NCI-H748 (cell line): ENCODE measurements around the gene PSMB5.

Source experiments
- DNase-seq: peaks from one replicate; lab custom pipeline; 2025; ENCODE audit not compliant: unreplicated experiment; lab: John Stamatoyannopoulos, UW

PSMB5 gene

DNA sequence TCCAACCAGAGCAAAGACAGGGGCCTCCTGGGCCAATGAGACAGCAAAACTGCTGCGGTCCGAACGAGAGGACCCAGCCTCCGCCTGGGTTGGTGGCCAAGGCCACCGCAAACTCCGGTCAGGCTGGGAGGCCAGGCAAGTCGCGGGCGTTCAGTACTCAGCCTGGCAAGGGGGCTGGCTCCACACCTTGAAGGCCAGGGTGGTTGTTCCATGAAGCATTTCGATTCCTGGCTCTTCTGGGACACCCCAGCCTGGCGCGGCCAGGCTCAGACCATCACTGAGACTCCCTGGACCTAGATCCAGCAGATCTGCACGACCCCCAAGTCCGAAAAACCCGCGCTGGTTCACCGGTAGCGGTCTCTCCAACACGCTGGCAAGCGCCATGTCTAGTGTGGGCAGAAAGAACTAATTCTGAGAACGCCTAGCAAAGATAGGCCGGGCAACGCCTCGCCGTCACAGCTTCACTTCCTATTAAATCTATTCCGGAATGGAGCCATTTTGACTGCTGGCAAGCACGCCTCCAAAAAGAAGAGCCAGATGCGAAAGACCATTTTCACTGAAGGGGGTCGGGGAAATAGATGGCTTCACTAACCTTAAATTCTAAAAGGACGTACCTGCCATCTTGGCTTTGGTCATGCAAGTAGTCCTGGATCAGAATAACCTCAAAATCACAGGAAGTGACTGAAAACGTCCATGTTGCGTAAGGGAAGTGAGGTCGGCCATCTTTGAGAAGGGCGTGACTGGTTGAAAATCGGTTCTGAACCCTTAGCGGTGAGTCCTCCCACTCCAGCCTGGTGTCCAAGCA lies at the start of gene PSMB5:
Gene PSMB5, minus strand, starts transcription at position 403 of the 805 bp plus-strand sequence. Its CDS starts 19 bp downstream, at position 384.
- DNase-seq = no peak

GRCh38 chr14:23080474-23080873 lies 45.8 kb upstream of the PSMB5 start:
- DNase-seq = no peak

- no peak for DNase-seq
These were observed 45.0 kb upstream of the PSMB5 start for GRCh38 chr14:23079716-23080115.

- no peak for DNase-seq
These were observed 44.0 kb upstream of the PSMB5 start for GRCh38 chr14:23078692-23079116.

GRCh38 chr14:23077962-23078361 lies 43.3 kb upstream of the PSMB5 start:
- no peak for DNase-seq

DNA sequence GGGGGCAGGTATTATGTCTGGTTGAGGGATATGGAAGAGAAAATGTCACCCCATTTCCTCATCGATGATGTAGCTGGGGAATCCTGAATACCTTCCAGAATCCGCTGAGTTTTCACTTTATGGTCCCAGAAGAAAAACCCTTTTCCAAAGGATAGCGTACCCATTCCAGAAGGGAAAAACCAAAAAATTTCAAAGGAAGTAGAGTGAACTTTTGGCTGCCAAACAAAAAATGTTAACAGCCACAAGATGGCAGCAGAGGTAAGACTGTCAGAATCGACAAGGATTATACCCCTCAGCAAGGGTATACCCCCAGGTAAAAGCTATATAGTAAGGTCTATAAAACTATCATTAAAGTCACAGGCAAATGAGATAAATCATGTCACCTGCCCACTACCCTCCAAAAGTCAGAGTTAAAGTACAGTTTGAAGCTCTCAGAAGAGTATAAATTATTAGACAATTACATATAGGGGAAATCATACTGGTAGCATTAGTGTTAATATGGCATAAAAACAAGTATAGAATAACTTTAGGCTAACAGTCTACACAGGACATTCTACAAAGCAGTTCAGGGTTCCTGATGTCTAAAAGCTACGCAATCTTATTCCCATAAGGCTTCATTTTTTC lies 42.2 kb upstream of the PSMB5 start:
- no peak for DNase-seq

DNA sequence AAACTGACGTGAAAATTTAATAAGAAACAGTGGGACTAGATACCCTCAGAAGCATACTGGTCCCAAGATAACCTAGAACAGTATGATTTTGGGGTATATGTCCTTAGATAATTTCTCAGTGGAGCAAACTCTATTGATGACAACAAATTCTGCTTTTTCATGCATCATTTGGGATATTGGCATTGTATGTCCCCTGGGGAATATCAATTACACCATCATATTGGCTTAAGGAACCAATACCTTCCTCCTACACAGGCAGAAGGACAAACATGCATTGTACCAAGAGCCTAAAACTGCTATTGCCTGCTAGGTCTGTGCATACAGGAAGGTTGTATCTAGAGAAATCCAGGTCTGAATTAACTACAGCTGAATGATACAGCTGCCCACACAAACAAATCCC lies 40.2 kb upstream of the PSMB5 start:
- no peak for DNase-seq

DNA sequence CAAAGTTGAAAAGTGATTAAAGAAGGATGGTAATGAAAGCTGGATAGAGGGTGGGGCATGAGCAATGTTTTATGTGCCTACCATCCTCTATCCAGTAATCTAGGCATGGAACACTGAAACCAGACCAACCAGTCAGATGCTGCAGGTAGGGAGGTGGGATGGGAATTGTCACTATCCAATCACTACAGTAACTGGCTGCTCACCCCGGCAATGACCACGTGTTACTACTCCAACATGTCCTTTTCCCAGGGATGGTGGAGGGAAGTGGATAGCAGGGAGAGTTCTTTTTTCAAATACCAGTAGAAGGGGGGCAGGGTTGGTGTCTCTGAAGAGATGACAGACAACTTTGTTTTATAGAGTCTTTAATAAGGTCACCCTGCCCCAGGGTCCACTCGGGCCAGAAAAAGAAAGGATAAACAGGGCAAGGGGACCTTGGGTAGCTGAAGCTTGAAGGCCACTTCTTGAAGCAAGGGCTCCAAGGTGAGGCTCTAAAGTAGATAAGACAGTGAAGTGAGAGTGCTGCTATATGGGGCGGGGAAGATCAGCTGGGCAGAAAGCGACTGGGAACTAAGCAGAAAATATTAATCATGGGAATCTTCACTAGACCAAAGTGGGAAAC lies 37.3 kb upstream of the PSMB5 start:
- no peak for DNase-seq

DNA sequence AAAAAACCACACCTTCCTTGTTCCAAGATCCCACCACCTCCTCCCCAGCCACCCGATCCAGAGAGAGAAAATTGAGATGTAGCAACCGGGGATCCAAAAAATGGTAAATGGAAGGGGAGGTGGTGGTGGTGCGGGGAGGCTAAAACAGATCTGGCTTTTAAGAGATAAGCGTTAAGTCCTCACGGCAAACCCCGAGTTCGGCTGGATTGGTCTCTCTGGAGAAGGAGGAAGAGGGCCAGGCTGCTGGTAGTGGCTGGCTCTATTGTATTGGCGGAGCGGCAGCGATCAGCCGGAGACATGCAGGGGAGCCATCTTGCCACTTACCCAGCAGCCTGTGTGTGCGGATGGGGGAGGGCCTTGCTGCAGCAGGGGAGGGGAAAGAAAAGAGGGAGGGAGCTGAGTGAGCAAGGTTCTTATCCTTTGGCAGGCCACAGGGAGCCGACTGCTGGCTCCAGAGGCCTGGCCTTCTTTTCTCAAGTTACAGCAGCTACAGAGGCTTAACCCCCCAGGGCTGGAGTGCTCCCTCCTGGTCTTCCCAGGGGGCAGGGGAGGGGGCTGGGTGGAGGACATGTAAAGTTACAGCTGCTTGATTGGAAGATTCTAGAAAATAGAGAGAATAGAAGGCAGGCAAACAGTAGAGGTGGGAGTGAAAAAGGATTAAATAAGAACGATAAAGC lies 36.7 kb upstream of the PSMB5 start:
- no peak for DNase-seq

- DNase-seq = no peak
These were observed 35.8 kb upstream of the PSMB5 start for GRCh38 chr14:23070262-23071129.

DNA sequence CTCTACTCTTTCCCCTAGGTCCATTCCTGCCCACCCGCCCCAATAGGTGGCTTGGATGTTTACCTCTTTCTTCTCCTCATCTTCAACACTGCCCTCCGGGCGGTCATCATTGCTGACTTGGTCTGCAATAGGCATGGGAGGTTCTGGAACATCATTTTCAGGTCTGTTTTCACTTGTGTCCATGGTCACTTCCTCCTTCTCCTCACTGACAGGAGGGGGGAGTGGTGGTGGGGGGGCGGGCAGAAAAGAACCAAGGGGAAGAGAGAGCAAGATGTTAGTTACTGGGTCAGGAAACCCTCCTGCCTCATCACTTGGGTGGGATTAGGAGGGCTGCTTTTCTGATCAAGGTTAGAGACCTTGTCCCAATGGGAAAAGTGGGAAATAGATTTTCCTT lies 34.7 kb upstream of the PSMB5 start:
- DNase-seq = no peak

- DNase-seq = no peak
These were observed 34.2 kb upstream of the PSMB5 start for GRCh38 chr14:23068789-23069412.

DNA sequence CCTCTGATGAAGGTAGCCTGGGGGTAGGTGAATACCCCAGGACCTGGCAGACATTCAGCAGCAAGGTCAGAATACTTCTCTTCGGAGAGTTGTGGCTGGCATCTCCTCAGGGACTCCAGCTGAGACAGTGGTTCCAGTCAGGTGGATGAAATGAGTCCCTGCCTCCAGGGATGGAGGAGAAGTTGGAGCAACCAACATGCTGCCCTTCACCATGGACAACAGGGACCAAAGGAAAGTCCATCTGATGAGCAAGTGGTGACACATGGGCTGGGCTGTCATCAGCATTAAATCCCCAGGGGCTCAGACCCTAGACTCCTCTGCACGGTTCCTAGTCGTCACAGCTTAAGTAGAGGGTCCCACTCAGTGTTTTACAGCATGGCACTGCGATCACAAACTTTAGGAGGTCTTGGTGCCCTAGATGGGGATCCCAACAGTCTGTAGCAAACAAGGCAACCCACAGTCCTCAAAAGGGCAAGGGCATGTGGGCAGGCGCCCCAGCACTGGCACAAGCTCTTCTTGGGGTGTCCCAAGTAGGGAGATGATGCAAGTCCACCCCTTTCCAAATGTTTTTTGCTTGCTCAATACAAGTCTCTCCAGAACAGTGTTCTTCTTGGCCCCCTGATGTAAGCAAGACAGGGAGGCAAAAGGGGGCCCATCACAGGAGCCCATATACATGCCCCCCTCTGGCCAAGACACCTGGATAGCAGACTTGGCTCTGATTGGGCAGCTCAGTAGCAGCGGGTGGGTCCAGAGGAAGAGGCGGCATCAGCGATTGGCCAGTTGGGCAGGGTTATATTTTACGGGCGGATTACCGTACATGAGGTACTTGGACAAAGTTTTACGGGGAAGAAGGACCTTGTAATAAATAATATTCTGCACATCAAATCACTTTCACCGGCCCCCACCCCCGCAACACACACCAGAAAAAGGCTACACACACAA lies 33.4 kb upstream of the PSMB5 start:
- DNase-seq = no peak

DNA sequence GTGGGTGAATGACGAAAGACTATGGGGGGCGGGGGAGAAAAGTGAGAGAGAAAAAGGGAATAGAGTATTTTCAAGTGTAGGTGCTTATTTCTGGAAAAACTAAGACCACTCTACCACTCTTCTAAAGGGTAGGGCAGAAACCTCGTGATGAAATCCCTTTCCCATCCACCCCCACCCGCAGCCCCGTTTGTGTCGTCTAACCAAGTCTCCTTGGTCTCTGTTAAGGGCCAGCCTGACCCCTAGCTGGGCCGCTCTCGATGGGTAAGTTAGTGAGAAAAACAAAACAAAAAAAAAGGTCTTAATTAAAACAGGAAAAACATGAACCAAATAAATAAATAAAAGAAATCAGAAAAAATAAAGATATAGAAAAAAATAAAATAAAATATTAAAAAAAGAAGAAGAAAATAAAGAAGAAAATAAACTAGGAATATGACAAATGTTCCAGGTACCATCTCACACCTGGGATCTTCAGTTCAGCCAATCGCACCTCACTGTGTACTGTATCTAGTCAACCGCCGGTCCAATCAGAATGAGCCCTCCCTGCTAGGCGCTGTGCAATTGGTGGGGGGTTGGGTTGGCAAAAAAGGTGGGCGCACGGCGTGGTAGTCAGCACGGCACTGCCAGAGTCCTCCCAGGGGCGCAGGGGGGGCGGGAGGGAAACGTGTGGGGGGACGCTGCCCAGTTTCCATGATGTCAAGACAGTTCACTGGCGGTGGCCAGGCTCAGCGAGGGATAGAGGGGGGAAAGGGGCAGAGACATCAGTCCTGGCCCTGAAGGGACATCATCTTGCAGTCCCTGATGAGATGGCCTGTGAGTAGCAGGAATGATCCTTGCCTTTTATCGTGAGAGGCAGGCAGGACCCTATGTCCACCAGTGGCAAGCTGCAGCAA lies 32.4 kb upstream of the PSMB5 start:
- no peak for DNase-seq

DNA sequence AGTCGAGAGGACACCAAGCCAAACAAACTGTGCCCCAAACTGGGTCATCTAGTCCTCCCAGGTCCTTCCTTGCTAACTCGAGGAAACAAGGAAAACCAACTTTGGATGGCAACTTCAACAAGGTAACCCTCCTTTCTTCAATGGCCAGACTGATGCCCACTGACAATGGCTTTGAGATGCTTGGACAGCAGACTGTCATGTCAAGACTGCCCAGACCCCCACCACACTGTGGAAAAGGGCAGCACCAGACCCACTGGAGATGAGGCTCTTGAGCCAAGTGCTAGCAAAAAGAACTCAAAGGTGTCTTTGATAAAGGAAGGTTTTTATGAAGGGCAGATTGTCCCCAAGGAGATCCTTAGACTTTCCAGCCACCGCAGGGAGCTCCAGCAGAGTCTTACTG lies 31.7 kb upstream of the PSMB5 start:
- no peak for DNase-seq

DNA sequence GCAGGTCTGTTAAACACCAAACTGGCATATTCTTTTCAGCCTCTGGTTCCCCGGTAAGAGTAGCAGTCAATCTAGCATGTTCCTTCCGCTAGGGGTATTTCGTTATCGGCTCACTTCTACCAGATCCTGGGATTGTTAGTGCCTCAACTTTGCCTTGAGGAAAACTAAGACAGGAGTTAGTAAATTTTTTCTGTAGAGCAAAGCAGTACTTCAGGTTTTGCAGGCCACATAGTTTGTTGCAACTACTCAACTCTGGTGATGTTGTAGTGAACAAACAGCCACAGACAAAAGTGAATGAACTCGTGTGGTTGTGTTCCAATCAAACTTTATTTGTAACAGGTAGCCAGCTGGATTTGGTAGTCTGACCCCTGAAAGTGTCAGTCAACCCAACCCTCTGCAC lies 28.9 kb upstream of the PSMB5 start:
- DNase-seq = no peak

- no peak for DNase-seq
These were observed 27.3 kb upstream of the PSMB5 start for GRCh38 chr14:23062002-23062401.
